PFSK-1 (cell line): ENCODE data around the gene LRIG3.

ENCODE experiments used
- FOXP2 ChIP-seq: optimal IDR thresholded peaks from 2 replicates; pipeline ENCODE3; 2011; ENCODE audit warnings: borderline replicate concordance, control low read depth, inconsistent platforms; ENCODE audit not compliant: insufficient read depth; ENCODE audit errors: extremely low read length, extremely low read depth
- POLR2AphosphoS5 ChIP-seq: IDR thresholded peaks from 2 replicates; pipeline ENCODE4 v1.6.1; 2012; ENCODE audit warnings: low read depth, mild to moderate bottlenecking, control low read depth, low read length, moderate library complexity
- REST ChIP-seq, 2 experiments: IDR thresholded peaks; 2 replicates each; pipeline versions ENCODE4 v1.6.1 to v1.8.0; 2011 to 2012; ENCODE audit warnings: low read depth in 2 of 2, low read length in 2 of 2, control low read depth in 1 of 2, inconsistent platforms in 1 of 2, mild to moderate bottlenecking in 1 of 2, moderate library complexity in 1 of 2; ENCODE audit not compliant: insufficient read depth in 1 of 2
- SIN3A ChIP-seq: IDR thresholded peaks from 2 replicates; pipeline ENCODE4 v1.6.1; 2012; ENCODE audit warnings: mild to moderate bottlenecking, low read length, moderate library complexity, borderline replicate concordance; ENCODE audit not compliant: insufficient read depth
- TAF1 ChIP-seq: IDR thresholded peaks from 2 replicates; pipeline ENCODE4 v1.6.1; 2012; ENCODE audit warnings: low read length, control low read depth, borderline replicate concordance; ENCODE audit not compliant: insufficient read depth

The LRIG3 gene

DNA sequence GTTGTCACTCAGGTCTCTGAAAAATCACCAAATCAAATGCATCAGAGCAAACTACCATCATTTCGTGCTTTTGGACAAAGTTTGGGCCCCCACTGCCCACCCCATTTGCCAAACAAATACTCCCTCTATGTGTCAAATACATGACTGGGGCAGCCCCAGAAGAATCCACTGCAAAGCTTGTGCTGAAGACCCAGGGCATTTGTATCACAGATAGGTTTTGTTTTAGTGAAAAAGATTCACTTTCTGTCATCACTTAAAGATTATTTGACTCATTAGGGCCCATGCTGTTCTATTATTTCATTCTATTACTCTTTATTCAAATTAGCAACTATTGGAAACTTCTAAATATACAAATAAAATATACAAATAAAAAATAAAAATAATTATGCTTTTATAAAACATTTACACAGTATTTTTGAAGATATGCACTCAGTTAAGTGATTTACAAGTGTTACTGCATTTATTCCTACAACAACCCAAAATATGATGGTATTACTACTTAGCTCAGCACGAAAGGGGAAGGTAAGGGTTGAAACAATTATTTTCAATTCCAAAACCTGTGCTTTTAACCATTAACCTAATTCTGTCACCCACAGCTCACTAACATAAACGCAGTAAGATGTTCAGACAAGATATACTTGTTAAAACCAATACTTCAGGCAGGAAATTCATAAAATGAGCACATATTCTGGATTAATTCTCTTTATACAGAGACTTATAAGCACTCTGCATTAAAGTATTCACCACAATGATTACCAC, 36.5 kb downstream of the LRIG3 start:
- TF ChIP-seq POLR2AphosphoS5, result no peak
- TF ChIP-seq TAF1, result no peak
- TF ChIP-seq REST (IDR thresholded peaks at IDR 0.05; ENCODE audit: insufficient read depth in 1 of 2, low read depth in 2 of 2, low read length in 2 of 2), result no peak
- TF ChIP-seq SIN3A, result no peak
- no peak for TF ChIP-seq FOXP2

- TF ChIP-seq FOXP2 (no peak), POLR2AphosphoS5 (no peak), TAF1 (no peak), REST (IDR thresholded peaks at IDR 0.05; ENCODE audit: insufficient read depth in 1 of 2, low read depth in 2 of 2, low read length in 2 of 2) (no peak), SIN3A (no peak)
Measured at GRCh38 chr12:58882826-58883225, 37.5 kb downstream of the LRIG3 start.

DNA sequence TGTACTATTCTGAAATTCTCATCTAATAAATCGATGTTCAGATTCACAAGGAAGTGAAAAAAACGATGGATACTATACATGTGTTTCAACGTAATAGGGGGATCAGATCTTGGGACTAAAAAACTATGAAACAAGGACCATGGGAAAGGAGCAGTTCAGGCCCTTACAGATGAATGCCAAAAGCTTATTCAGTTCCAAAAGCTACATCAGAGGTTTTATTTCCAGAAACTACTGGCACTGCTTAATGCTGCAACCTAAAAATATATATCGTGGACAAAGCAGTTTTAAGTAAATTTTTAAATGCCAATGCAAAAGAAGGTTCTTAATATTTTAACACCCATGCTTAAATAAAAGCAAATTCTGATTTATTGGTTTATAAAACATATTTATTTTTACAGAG, 38.5 kb downstream of the LRIG3 start:
- TF ChIP-seq FOXP2, result no peak
- TF ChIP-seq REST (IDR thresholded peaks at IDR 0.05; ENCODE audit: insufficient read depth in 1 of 2, low read depth in 2 of 2, low read length in 2 of 2), result no peak
- TF ChIP-seq POLR2AphosphoS5, result no peak
- TF ChIP-seq SIN3A, result no peak
- no peak for TF ChIP-seq TAF1

- TF ChIP-seq REST (IDR thresholded peaks at IDR 0.05; ENCODE audit: insufficient read depth in 1 of 2, low read depth in 2 of 2, low read length in 2 of 2) (no peak), FOXP2 (no peak), POLR2AphosphoS5 (no peak), TAF1 (no peak), SIN3A (no peak)
Measured at GRCh38 chr12:58880639-58881038, 39.7 kb downstream of the LRIG3 start.
